Body of pancreas (tissue), 4 donors: ENCODE results near the gene AP1M1.

Experiments used
- POLR2A ChIP-seq, 3 donors: fragments of 450-650 bp; IDR thresholded peaks; one replicate each; pipeline ENCODE4 v1.6.1; 2016; ENCODE audit warnings: antibody characterized with exemption in 3 of 3, mild to moderate bottlenecking in 2 of 3
- TF ChIP-seq, protein P1 (sequence below), 7 experiments: fragments of 450-650 bp in 4 of 7; fragments of 200-600 bp in 3 of 7; sonication (generic) in 3 of 7; IDR thresholded peaks; one replicate each; pipeline ENCODE4 v1.5.1; 2016 to 2019; ENCODE audit warnings: antibody characterized with exemption in 7 of 7

GRCh38 chr19:16260812-16261161 lies 63.1 kb downstream of the AP1M1 start:
- TF ChIP-seq, protein P1, sequence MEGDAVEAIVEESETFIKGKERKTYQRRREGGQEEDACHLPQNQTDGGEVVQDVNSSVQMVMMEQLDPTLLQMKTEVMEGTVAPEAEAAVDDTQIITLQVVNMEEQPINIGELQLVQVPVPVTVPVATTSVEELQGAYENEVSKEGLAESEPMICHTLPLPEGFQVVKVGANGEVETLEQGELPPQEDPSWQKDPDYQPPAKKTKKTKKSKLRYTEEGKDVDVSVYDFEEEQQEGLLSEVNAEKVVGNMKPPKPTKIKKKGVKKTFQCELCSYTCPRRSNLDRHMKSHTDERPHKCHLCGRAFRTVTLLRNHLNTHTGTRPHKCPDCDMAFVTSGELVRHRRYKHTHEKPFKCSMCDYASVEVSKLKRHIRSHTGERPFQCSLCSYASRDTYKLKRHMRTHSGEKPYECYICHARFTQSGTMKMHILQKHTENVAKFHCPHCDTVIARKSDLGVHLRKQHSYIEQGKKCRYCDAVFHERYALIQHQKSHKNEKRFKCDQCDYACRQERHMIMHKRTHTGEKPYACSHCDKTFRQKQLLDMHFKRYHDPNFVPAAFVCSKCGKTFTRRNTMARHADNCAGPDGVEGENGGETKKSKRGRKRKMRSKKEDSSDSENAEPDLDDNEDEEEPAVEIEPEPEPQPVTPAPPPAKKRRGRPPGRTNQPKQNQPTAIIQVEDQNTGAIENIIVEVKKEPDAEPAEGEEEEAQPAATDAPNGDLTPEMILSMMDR (IDR thresholded peaks at IDR 0.05) = no peak
- no peak for TF ChIP-seq POLR2A (IDR thresholded peaks at IDR 0.05)
